Sigmoid colon (tissue), 7 donors: ENCODE results near the gene B3GLCT. TPM values are rescaled to one million over a fixed set of nuclear protein-coding genes. Genes with fewer than 3 reads are reported as not detected.

Experiments
- DNase-seq: peaks from one replicate; pipeline ENCODE4 v3.0.0-alpha.2; 2019
- H3K27ac ChIP-seq, 4 donors: fragments of 200-600 bp; sonication (generic); one replicate each; pipeline ENCODE4 v1.5.1; 2016 to 2019; ENCODE audit warnings: mild to moderate bottlenecking in 1 of 4
- H3K27me3 ChIP-seq, 3 donors: fragments of 200-600 bp; sonication (generic); one replicate each; pipeline ENCODE4 v1.5.1; 2019; ENCODE audit warnings: mild to moderate bottlenecking in 1 of 3
- H3K36me3 ChIP-seq, 4 donors: fragments of 200-600 bp; sonication (generic); one replicate each; pipeline ENCODE4 v1.5.1; 2016 to 2019
- H3K4me1 ChIP-seq, 4 donors: fragments of 200-600 bp; sonication (generic); one replicate each; pipeline ENCODE4 v1.5.1; 2017 to 2019
- H3K4me3 ChIP-seq, 4 donors: fragments of 200-600 bp; sonication (generic); one replicate each; pipeline ENCODE4 v1.5.1; 2017 to 2019; ENCODE audit warnings: mild to moderate bottlenecking in 2 of 4, moderate library complexity in 1 of 4
- H3K9me3 ChIP-seq, 4 donors: fragments of 200-600 bp in 3 of 4; sonication (generic) in 3 of 4; one replicate each; pipeline versions ENCODE4 v1.5.1 to v1.6.1; 2013 to 2019
- EP300 ChIP-seq, 4 donors: sonication (generic); formaldehyde crosslinking; IDR thresholded peaks; one replicate each; pipeline ENCODE4 v1.6.1; 2017; ENCODE audit warnings: antibody characterized with exemption in 4 of 4
- POLR2A ChIP-seq, 2 donors: fragments of 450-650 bp; IDR thresholded peaks; one replicate each; pipeline ENCODE4 v1.6.1; 2016; ENCODE audit warnings: antibody characterized with exemption in 2 of 2, mild to moderate bottlenecking in 2 of 2, moderate library complexity in 2 of 2
- POLR2AphosphoS5 ChIP-seq, 4 donors: sonication (generic); formaldehyde crosslinking; IDR thresholded peaks; one replicate each; pipeline ENCODE4 v1.6.1; 2017; ENCODE audit warnings: antibody characterized with exemption in 4 of 4
- whole genome bisulfite sequencing, 2 donors: extraction: QIAGEN DNeasy Blood & Tissue Kit; methylation state at CpG; one replicate each; pipeline ENCODE4 v1.1.7; 2013; 5-methylcytosine and 5-hydroxymethylcytosine counted together
- intact Hi-C: fragments of 100-400 bp; cut with DNase I; formaldehyde crosslinking; loops from one replicate; pipeline ENCODE4 v1.15.1; 2023
- polyA plus RNA-seq, 3 donors: library from polyadenylated mRNA; stranded (reverse); fragments of 200-250 nt; gene quantifications; one replicate each; pipeline ENCODE4 v1.2.3, GENCODE V29; 2013
- total RNA-seq, 4 donors: library from RNA; depleted of rRNA; stranded (reverse); fragments of >200 nt; gene quantifications; one replicate each; pipeline ENCODE4 v1.1.0, GENCODE V29; 2016
- TF ChIP-seq, protein P1 (sequence below), 4 experiments: fragments of 450-650 bp in 3 of 4; fragments of 200-600 bp in 1 of 4; IDR thresholded peaks; one replicate each; pipeline ENCODE4 v1.5.1; 2016 to 2019; ENCODE audit warnings: antibody characterized with exemption in 4 of 4, mild to moderate bottlenecking in 3 of 4, moderate library complexity in 2 of 4
- donor health status: healthy with polysubstance abuse.
- donor health status: Bipolar disorder and iron deficiency.
- donor health status: healthy.

The B3GLCT gene
- total and polyA plus RNA-seq, 7 donors: 0.60 to 7.5 (median 5.8) TPM

DNA sequence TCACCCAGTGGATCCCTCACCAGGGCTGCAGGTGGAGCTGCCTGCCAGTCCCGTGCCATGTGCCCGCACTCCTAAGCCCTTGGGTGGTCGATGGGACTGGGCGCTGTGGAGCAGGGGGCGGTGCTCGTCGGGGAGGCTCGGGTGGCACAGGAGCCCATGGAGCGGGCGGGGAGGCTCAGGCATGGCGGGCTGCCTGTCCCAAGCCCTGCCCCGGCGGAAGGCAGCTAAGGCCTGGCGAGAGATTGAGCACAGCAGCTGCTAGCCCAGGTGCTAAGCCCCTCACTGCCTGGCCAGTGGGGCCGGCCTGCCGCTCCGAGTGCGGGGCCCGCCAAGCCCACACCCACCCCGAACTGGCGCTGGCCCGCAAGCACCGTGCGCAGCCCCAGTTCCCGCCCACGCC is 16.8 kb upstream of the B3GLCT start:
- 94 to 95% methylated on average over 26 of the region's 26 CpGs for WGBS, 2 donors
- TF ChIP-seq, protein P1, sequence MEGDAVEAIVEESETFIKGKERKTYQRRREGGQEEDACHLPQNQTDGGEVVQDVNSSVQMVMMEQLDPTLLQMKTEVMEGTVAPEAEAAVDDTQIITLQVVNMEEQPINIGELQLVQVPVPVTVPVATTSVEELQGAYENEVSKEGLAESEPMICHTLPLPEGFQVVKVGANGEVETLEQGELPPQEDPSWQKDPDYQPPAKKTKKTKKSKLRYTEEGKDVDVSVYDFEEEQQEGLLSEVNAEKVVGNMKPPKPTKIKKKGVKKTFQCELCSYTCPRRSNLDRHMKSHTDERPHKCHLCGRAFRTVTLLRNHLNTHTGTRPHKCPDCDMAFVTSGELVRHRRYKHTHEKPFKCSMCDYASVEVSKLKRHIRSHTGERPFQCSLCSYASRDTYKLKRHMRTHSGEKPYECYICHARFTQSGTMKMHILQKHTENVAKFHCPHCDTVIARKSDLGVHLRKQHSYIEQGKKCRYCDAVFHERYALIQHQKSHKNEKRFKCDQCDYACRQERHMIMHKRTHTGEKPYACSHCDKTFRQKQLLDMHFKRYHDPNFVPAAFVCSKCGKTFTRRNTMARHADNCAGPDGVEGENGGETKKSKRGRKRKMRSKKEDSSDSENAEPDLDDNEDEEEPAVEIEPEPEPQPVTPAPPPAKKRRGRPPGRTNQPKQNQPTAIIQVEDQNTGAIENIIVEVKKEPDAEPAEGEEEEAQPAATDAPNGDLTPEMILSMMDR (IDR thresholded peaks at IDR 0.05): no peak
- TF ChIP-seq EP300 (IDR thresholded peaks at IDR 0.05) (no peak), POLR2A (IDR thresholded peaks at IDR 0.05) (no peak), POLR2AphosphoS5 (IDR thresholded peaks at IDR 0.05) (no peak)
- H3K9me3 ChIP-seq: no peaks in the 10 kb centered on the region
- intact Hi-C loops: no loop called here
- H3K4me1 ChIP-seq: no peaks in the 10 kb centered on the region
- no peak for DNase-seq
- H3K4me3 ChIP-seq: no peak overlapping the region
- no peaks in the 10 kb centered on the region for H3K36me3 ChIP-seq
- no peaks in the 10 kb centered on the region for H3K27me3 ChIP-seq
- no peak overlapping the region for H3K27ac ChIP-seq

DNA sequence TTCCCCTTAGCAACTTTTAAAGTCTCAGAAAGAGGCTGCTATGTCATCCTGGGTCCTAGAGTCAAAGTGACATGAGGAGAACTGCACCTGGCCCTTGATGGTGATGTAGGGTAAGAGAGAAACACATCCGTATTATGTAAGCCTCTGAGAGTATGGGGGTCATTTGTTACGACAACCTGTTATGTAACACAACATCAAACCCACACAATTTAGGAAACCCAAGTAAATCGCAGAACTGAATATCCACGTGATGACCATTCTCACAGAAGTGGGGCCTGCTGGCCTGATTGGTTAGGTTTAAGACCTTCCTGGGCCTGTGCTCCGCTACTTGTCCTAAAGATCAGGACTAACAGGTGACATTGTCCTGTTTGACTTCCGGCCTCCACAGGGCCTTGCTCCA is 15.3 kb upstream of the B3GLCT start:
- H3K4me1 ChIP-seq: no peaks in the 10 kb centered on the region
- no peaks in the 10 kb centered on the region for H3K27me3 ChIP-seq
- H3K27ac ChIP-seq: no peak overlapping the region
- 93 to 95% methylated on average over 6 of the region's 6 CpGs for WGBS, 2 donors
- no peak overlapping the region for H3K4me3 ChIP-seq
- H3K9me3 ChIP-seq: no peaks in the 10 kb centered on the region
- intact Hi-C loops: no loop called here
- no peak for DNase-seq
- TF ChIP-seq POLR2A (IDR thresholded peaks at IDR 0.05) (no peak), EP300 (IDR thresholded peaks at IDR 0.05) (no peak), POLR2AphosphoS5 (IDR thresholded peaks at IDR 0.05) (no peak)
- TF ChIP-seq, protein P1 (IDR thresholded peaks at IDR 0.05): no peak
- H3K36me3 ChIP-seq: no peaks in the 10 kb centered on the region

DNA sequence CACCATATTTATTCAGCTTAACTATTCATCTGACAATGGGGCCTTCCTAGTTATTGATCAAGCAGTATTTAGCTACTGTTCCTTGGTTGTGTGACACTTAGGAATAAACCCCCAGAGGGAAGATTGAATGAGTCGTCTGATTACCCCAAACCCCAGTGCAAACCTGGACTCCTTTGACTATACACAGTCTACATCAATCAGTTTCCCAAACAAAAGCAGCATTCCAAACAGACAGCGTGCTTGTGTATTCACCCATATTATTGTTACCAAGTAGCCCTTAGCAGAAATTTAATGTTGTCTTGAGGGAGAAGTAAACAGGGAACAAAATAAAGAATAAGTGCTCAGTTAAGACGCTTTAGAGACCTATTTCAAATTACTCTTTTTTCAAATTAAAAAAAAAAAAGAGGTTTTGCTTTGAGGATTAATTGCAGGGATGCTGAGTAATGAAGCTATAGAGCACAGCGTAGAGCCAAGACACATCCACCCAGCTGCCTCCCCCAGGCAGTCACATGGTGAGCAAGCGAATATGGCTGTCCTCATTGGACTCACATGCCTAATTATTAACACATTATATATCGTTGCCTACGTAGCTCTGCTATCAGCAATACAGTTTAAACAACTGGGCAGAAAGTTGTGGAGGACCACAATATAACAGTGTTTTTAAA is 14.7 kb upstream of the B3GLCT start:
- Histone ChIP-seq H3K4me3 (no peak overlapping the region), H3K9me3 (no peaks in the 10 kb centered on the region), H3K27me3 (no peaks in the 10 kb centered on the region), H3K27ac (no peak overlapping the region), H3K4me1 (no peaks in the 10 kb centered on the region), H3K36me3 (no peaks in the 10 kb centered on the region)
- TF ChIP-seq EP300 (IDR thresholded peaks at IDR 0.05): no peak
- TF ChIP-seq, protein P1 (IDR thresholded peaks at IDR 0.05): no peak
- no peak for TF ChIP-seq POLR2AphosphoS5 (IDR thresholded peaks at IDR 0.05)
- TF ChIP-seq POLR2A (IDR thresholded peaks at IDR 0.05): no peak
- WGBS, 2 donors: 81 to 86% methylated on average over 7 of the region's 7 CpGs
- DNase-seq: no peak
- intact Hi-C loops: no loop called here

DNA sequence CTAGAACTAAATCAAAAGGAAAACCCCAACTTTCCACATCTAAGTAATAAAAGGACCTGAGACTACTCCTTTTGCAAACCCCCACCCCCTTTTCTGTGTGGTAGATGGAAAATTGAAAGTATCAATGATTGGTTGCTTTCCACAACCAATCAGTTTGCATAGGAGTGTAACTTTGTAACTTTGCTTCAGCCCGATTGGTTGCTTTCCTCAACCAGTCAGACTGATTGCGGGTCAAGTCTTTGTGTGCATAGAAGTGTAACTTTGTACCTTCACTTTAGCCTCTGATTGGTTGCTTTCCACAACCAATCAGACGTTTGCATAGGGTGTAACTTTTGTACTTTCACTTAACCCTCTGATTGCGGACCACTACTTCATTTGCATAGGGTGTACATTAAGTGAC is 8.0 kb upstream of the B3GLCT start:
- H3K4me1 ChIP-seq: no peaks in the 10 kb centered on the region
- WGBS, 2 donors: 71 to 86% methylated on average over 4 of the region's 4 CpGs
- no peak for TF ChIP-seq POLR2AphosphoS5 (IDR thresholded peaks at IDR 0.05)
- no peak for TF ChIP-seq POLR2A (IDR thresholded peaks at IDR 0.05)
- TF ChIP-seq, protein P1 (IDR thresholded peaks at IDR 0.05): no peak
- no peak for TF ChIP-seq EP300 (IDR thresholded peaks at IDR 0.05)
- no peak overlapping the region for H3K27ac ChIP-seq
- no peaks in the 10 kb centered on the region for H3K9me3 ChIP-seq
- intact Hi-C loops: no loop called here
- no peaks in the 10 kb centered on the region for H3K27me3 ChIP-seq
- DNase-seq: no peak
- no peaks in the 10 kb centered on the region for H3K36me3 ChIP-seq
- H3K4me3 ChIP-seq: no peak overlapping the region

DNA sequence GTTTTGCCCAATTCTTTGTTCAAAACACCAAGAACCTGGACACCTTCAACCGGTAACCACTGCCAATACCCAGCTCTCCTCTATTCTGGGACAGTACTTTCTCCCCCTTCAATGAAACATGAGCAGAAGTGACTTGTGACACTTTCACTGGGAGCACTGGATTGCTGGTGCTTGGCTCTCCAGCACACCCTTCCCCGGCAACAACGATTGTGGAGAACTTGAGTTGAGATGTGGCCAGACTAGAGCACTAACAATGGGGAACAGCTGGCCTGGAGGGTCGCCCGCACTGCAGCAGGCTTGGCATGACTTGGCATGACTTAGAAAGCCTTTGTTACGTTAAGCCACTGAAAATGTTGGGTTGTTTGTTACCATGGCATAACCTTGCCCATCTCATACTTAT is 7.5 kb upstream of the B3GLCT start:
- no peak overlapping the region for H3K4me3 ChIP-seq
- TF ChIP-seq EP300 (IDR thresholded peaks at IDR 0.05) (no peak), POLR2A (IDR thresholded peaks at IDR 0.05) (no peak), POLR2AphosphoS5 (IDR thresholded peaks at IDR 0.05) (no peak)
- TF ChIP-seq, protein P1 (IDR thresholded peaks at IDR 0.05): no peak
- H3K27ac ChIP-seq: no peak overlapping the region
- H3K36me3 ChIP-seq: no peaks in the 10 kb centered on the region
- intact Hi-C loops: no loop called here
- H3K9me3 ChIP-seq: no peaks in the 10 kb centered on the region
- DNase-seq: no peak
- H3K27me3 ChIP-seq: no peaks in the 10 kb centered on the region
- 92 to 94% methylated on average over 6 of the region's 6 CpGs for WGBS, 2 donors
- H3K4me1 ChIP-seq: no peaks in the 10 kb centered on the region
